ENCODE data around the gene MUC21.

DNA sequence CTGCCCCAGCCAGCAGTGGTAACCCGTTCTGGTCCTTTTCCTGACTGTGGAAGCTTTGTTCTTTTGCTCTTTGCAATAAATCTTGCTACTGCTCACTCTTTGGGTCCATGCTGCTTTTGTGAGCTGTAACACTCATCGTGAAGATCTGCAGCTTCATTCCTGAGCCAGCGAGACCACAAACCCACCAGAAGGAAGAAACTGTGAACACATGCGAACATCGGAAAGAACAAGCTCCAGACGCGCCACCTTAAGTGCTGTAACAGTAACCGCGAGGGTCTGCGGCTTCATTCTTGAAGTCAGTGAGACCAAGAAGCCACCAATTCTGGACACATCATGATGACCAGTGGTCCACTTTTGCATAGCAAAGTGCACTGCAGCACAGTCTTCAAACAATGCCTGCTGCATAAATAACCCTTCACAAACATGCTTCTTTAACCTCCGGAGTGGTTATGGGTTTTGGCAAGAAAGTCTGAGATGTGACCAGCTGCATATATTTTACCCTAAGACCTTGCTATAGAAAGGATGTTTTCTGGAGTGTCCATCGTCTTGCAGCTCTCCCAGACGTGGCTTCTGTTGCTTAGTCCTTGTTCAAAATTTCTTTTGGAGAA lies 17.9 kb downstream of the MUC21 start:
- no peak for TF ChIP-seq CTCF (IDR thresholded peaks at IDR 0.05 in 4 of 5, conservative IDR thresholded peaks at IDR 0.05 in 1 of 5)
- TF ChIP-seq POLR2A (IDR thresholded peaks at IDR 0.05), result no peak

All from gastrocnemius medialis (tissue), 4 donors.